ENCODE results near the gene ELP4.
"Not testable (repeated sequence)": the region's sequence is repeated elsewhere in the genome, so short reads cannot be mapped to it uniquely, and the experiment has no call there.

Gene ELP4

GRCh38 chr11:31509429-31510345 is at the start of gene ELP4, which contains the start of gene IMMP1L:
Gene ELP4 (plus strand): TSS chr11:31509767. CDS start chr11:31509785, 18 bp downstream.
Gene IMMP1L (minus strand): TSS chr11:31509622. CDS start chr11:31463276, 46,346 bp downstream.
- peak; percentile 100 for DNase-seq

GRCh38 chr11:31464436-31464835 is 45.1 kb upstream of the ELP4 start:
- no peak for DNase-seq

- no peak for DNase-seq
Observed at GRCh38 chr11:31474083-31474482, 35.5 kb upstream of the ELP4 start.

GRCh38 chr11:31477528-31478222 is 31.9 kb upstream of the ELP4 start:
- no peak for DNase-seq

- no peak for DNase-seq
Observed at GRCh38 chr11:31478223-31478590, 31.4 kb upstream of the ELP4 start.

- no peak for DNase-seq
Observed at GRCh38 chr11:31479066-31479465, 30.5 kb upstream of the ELP4 start.

- DNase-seq: no peak
Observed at GRCh38 chr11:31480930-31481329, 28.6 kb upstream of the ELP4 start.

GRCh38 chr11:31484497-31484896 is 25.1 kb upstream of the ELP4 start:
- DNase-seq: no peak

GRCh38 chr11:31487848-31488247 is 21.7 kb upstream of the ELP4 start:
- peak; percentile 30 for DNase-seq

GRCh38 chr11:31492320-31492913 is 17.1 kb upstream of the ELP4 start:
- DNase-seq: no peak

GRCh38 chr11:31493235-31493634 is 16.3 kb upstream of the ELP4 start:
- no peak for DNase-seq

GRCh38 chr11:31493762-31494161 is 15.8 kb upstream of the ELP4 start:
- DNase-seq: not testable (repeated sequence)

- peak; percentile 47 for DNase-seq
Observed at GRCh38 chr11:31499576-31500178, 9.9 kb upstream of the ELP4 start.

- no peak for DNase-seq
Observed at GRCh38 chr11:31500560-31500959, 9.0 kb upstream of the ELP4 start.

GRCh38 chr11:31509051-31509428 is 527 bp upstream of the ELP4 start:
- DNase-seq: peak; percentile 27

- no peak for DNase-seq
Observed at GRCh38 chr11:31512117-31512516, 2.5 kb downstream of the ELP4 start.

- no peak for DNase-seq
Observed at GRCh38 chr11:31521497-31522150, 12.1 kb downstream of the ELP4 start.

- no peak for DNase-seq
Observed at GRCh38 chr11:31529189-31529588, 19.6 kb downstream of the ELP4 start.

- no peak for DNase-seq
Observed at GRCh38 chr11:31529701-31530100, 20.1 kb downstream of the ELP4 start.

- DNase-seq: no peak
Observed at GRCh38 chr11:31531293-31531692, 21.7 kb downstream of the ELP4 start.

- no peak for DNase-seq
Observed at GRCh38 chr11:31535479-31535878, 25.9 kb downstream of the ELP4 start.

GRCh38 chr11:31542862-31543261 is 33.3 kb downstream of the ELP4 start:
- no peak for DNase-seq

- DNase-seq: no peak
Observed at GRCh38 chr11:31555938-31556337, 46.4 kb downstream of the ELP4 start.

Data from NCI-H2171 (cell line).